Muscle layer of colon (tissue), 2 donors: ENCODE data around the gene ARID4A.
"Not testable (repeated sequence)": the region's sequence is repeated elsewhere in the genome, so short reads cannot be mapped to it uniquely, and the experiment has no call there.

Experiments used
- H3K27ac ChIP-seq: one replicate; pipeline ENCODE4 v1.7.0; 2013; ENCODE audit warnings: low read depth, mild to moderate bottlenecking, low read length, moderate library complexity
- H3K27me3 ChIP-seq, 2 donors: one replicate each; pipeline ENCODE4 v1.7.0; 2013; ENCODE audit warnings: low read length in 2 of 2, mild to moderate bottlenecking in 2 of 2; ENCODE audit not compliant: insufficient read depth in 2 of 2, control insufficient read depth in 1 of 2
- H3K36me3 ChIP-seq: one replicate; pipeline ENCODE4 v1.7.0; 2013; ENCODE audit warnings: mild to moderate bottlenecking, low read length; ENCODE audit not compliant: insufficient read depth
- H3K4me1 ChIP-seq: one replicate; pipeline ENCODE4 v1.7.0; 2013; ENCODE audit warnings: mild to moderate bottlenecking, low read length; ENCODE audit not compliant: insufficient read depth
- H3K4me3 ChIP-seq, 2 donors: one replicate each; pipeline ENCODE4 v1.7.0; 2013; ENCODE audit warnings: low read length in 2 of 2, low read depth in 1 of 2, mild to moderate bottlenecking in 1 of 2, moderate library complexity in 1 of 2
- H3K9ac ChIP-seq: one replicate; pipeline ENCODE4 v1.7.0; 2013; ENCODE audit warnings: low read length
- H3K9me3 ChIP-seq: one replicate; pipeline ENCODE4 v1.7.0; 2013; ENCODE audit warnings: mild to moderate bottlenecking, low read length
- donor health status: abdominal sarcoma.
- donor health status: Adenocarcinoma of cecum.

ARID4A gene

DNA sequence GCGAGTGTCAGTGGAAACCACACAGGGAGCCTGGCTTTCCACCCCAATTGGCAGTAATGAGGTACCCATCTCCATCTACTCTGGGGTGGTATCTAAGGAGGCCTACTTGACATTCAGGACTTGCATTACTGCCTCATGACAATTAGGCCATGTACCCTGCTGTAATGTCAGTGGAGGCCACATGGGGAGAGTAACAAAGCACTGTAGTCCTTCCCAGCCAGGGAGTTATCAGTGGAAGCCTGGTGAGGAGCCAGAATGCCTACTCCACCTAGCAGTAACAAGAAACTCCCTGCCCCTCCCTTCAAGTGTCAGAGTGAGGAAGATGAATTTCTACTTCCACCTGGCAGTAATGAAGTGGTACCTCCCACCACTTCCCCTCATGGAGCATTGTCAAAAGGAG, 116.5 kb downstream of the ARID4A start:
- Histone ChIP-seq H3K27me3 (no peaks in the 10 kb centered on the region), H3K4me1 (no peaks in the 10 kb centered on the region), H3K4me3 (no peak overlapping the region), H3K27ac (no peak overlapping the region), H3K9me3 (no peaks in the 10 kb centered on the region), H3K9ac (no peak overlapping the region), H3K36me3 (peaks cover 25% of the 10 kb centered on the region)

DNA sequence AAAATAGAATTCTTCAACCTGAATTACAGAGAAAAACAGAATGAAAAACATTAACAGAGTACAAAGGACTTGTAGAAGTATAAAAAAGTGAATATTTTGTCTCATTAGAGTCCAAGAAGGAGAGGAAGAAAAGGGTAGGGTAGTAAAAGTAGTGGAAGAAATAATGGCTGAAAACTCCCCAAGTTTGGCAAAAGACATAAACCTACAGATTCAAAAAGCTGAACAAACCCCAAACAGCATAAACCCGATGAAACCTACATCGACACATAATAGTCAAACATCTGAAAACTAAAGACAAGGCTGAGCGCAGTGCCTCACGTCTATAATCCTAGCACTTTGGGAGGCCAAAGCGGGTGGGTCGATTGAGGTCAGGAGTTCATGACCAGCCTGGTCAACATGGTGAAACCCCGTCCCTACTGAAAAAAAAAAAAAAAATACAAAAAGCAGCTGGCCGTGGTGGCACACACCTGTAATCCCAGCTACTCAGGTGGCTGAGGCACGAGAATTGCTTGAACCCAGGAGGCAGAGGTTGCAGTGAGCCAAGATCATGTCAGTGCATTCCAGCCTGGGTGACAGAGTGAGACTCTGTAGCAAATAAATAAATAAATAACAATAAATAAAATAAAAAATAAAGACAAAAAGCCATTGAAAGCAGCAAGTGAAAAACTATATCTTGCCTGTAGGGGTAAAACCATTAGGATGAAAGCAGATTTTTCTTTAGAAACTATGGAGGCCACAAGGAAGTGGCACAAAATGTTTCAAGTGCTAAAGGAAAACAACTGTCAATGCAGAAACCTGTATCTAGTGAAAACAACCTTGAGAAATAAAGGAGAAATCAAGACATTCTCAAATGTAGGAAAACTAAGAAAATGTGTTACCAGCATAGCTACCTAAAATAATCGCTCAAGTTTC, 117.5 kb downstream of the ARID4A start:
- Histone ChIP-seq H3K27ac (no peak overlapping the region), H3K27me3 (no peaks in the 10 kb centered on the region), H3K9ac (no peak overlapping the region), H3K9me3 (no peaks in the 10 kb centered on the region), H3K4me3 (no peak overlapping the region), H3K4me1 (no peaks in the 10 kb centered on the region), H3K36me3 (peaks cover 16% of the 10 kb centered on the region)

DNA sequence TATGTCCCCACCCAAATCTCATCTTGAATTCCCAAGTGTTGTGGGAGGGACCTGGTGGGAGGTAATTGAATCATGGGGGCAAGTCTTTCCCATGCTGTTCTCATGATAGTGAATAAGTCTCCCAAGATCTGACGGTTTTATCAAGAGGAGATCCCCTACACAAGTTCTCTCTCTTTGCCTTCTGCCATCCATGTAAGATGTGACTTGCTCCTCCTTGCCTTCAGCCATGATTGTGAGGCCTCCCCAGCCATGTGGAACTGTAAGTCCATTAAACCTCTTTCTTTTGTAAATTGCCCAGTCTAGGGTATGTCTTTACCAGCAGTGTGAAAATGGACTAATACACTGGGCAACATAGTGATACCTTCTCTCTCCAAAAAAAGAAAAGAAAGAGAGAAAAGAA, 118.6 kb downstream of the ARID4A start:
- not testable (repeated sequence) for H3K9me3 ChIP-seq, H3K27ac ChIP-seq, H3K4me3 ChIP-seq, H3K9ac ChIP-seq, H3K27me3 ChIP-seq, H3K4me1 ChIP-seq
- H3K36me3 ChIP-seq: peaks cover 16% of the 10 kb centered on the region
